Measurements from ENCODE around the gene CBX1. TPM values are rescaled to one million over a fixed set of nuclear protein-coding genes. Genes with fewer than 3 reads are reported as not detected.
"Not testable (repeated sequence)": the region's sequence is repeated elsewhere in the genome, so short reads cannot be mapped to it uniquely, and the experiment has no call there.

Gene CBX1
- total and polyA plus RNA-seq, 2 donors from 2014 or later = 37.8 to 40.2 TPM

- TF ChIP-seq, protein P1, sequence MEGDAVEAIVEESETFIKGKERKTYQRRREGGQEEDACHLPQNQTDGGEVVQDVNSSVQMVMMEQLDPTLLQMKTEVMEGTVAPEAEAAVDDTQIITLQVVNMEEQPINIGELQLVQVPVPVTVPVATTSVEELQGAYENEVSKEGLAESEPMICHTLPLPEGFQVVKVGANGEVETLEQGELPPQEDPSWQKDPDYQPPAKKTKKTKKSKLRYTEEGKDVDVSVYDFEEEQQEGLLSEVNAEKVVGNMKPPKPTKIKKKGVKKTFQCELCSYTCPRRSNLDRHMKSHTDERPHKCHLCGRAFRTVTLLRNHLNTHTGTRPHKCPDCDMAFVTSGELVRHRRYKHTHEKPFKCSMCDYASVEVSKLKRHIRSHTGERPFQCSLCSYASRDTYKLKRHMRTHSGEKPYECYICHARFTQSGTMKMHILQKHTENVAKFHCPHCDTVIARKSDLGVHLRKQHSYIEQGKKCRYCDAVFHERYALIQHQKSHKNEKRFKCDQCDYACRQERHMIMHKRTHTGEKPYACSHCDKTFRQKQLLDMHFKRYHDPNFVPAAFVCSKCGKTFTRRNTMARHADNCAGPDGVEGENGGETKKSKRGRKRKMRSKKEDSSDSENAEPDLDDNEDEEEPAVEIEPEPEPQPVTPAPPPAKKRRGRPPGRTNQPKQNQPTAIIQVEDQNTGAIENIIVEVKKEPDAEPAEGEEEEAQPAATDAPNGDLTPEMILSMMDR (IDR thresholded peaks at IDR 0.05; ENCODE audit: borderline replicate concordance, extremely low read depth, insufficient read depth) = no peak
- no peak for DNase-seq
- Histone ChIP-seq H3K4me3 (ENCODE audit: low read length in 3 of 3) (no peak overlapping the region), H3K9ac (ENCODE audit: low read length in 3 of 3) (no peak overlapping the region), H3K9me3 (ENCODE audit: control insufficient read depth in 2 of 3, insufficient read depth in 1 of 3, low read length in 3 of 3) (no peaks in the 10 kb centered on the region), H3K27ac (ENCODE audit: low read depth in 2 of 2, low read length in 2 of 2) (peak overlapping the region; percentile 76 to 83), H3K27me3 (ENCODE audit: control insufficient read depth, insufficient read depth, low read length) (no peaks in the 10 kb centered on the region), H3K4me1 (ENCODE audit: control insufficient read depth in 2 of 3, insufficient read depth in 2 of 3, low read depth in 1 of 3, low read length in 3 of 3) (peaks cover 0 to 7% (median 0%) of the 10 kb centered on the region in 3 donors), H3K36me3 (ENCODE audit: control insufficient read depth in 2 of 3, insufficient read depth in 3 of 3, low read length in 3 of 3) (no peaks in the 10 kb centered on the region)
- no peak for FAIRE-seq
- intact Hi-C loops (cut with DNase I) = no loop called here
Observed at GRCh38 chr17:48093341-48094045, 7.8 kb downstream of the CBX1 start.

- Histone ChIP-seq H3K9me3 (ENCODE audit: control insufficient read depth in 2 of 3, insufficient read depth in 1 of 3, low read length in 3 of 3) (no peaks in the 10 kb centered on the region), H3K4me1 (ENCODE audit: control insufficient read depth in 2 of 3, insufficient read depth in 2 of 3, low read depth in 1 of 3, low read length in 3 of 3) (peaks cover 7 to 9% (median 8%) of the 10 kb centered on the region in 3 donors), H3K27ac (ENCODE audit: low read depth in 2 of 2, low read length in 2 of 2) (no peak overlapping the region), H3K27me3 (ENCODE audit: control insufficient read depth, insufficient read depth, low read length) (no peaks in the 10 kb centered on the region), H3K36me3 (ENCODE audit: control insufficient read depth in 2 of 3, insufficient read depth in 3 of 3, low read length in 3 of 3) (no peaks in the 10 kb centered on the region), H3K4me3 (ENCODE audit: low read length in 3 of 3) (no peak overlapping the region), H3K9ac (ENCODE audit: low read length in 3 of 3) (peak overlapping the region in 1 of 3 donors; percentile 37)
- intact Hi-C loops (cut with DNase I) = no loop called here
- TF ChIP-seq, protein P1 (IDR thresholded peaks at IDR 0.05; ENCODE audit: borderline replicate concordance, extremely low read depth, insufficient read depth) = no peak
- FAIRE-seq (no peak), DNase-seq (no peak)
Observed at GRCh38 chr17:48084932-48085331, 16.3 kb downstream of the CBX1 start.

DNA sequence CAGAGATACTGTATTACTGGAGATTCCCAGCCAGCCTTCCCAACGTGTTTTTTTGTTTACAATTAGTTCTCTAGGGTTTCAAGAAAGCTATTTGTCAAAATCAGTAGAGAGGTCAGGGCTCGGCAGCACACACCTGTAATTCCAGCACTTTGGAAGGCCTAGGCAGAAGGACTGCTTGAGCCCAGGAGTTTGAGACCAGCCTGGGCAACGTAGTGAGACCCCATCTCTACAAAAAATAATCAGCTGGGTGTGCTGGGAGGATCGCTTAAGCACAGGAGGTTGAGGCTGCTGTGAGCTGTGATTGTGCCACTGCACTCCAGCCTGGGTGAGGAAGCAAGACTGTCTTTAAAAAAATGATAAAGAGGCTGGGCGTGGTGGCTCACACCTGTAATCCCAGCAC, 19.4 kb downstream of the CBX1 start:
- no peak overlapping the region for H3K27ac ChIP-seq (ENCODE audit: low read depth in 2 of 2, low read length in 2 of 2)

DNA sequence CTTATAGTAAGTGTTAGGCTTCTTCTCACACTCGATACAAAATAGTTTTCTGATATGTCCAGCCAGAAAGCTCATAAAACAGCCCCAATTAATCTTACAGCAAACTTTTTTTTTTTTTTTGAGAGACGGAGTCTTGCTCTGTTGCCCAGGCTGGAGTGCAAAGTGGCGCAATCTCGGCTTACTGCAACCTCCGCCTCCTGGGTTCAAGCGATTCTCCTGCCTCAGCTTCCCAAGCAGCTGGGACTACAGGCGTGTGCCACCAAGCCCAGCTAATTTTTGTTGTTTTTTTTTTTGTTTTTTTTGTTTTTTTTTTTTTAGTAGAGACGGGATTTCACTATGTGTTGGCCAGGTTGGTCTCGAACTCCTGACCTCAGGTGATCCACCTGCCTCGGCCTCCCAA, 24.1 kb downstream of the CBX1 start:
- intact Hi-C loops (cut with DNase I); H3K36me3 ChIP-seq (ENCODE audit: control insufficient read depth in 2 of 3, insufficient read depth in 3 of 3, low read length in 3 of 3); H3K9ac ChIP-seq (ENCODE audit: low read length in 3 of 3); H3K9me3 ChIP-seq (ENCODE audit: control insufficient read depth in 2 of 3, insufficient read depth in 1 of 3, low read length in 3 of 3); DNase-seq; H3K27ac ChIP-seq (ENCODE audit: low read depth in 2 of 2, low read length in 2 of 2); FAIRE-seq; H3K4me3 ChIP-seq (ENCODE audit: low read length in 3 of 3); H3K27me3 ChIP-seq (ENCODE audit: control insufficient read depth, insufficient read depth, low read length): not testable (repeated sequence)
- peaks cover 4 to 27% (median 8%) of the 10 kb centered on the region in 3 donors for H3K4me1 ChIP-seq (ENCODE audit: control insufficient read depth in 2 of 3, insufficient read depth in 2 of 3, low read depth in 1 of 3, low read length in 3 of 3)

More for the DNA sequence above, 19.4 kb downstream of the CBX1 start:
- FAIRE-seq = no peak
- Histone ChIP-seq H3K4me3 (ENCODE audit: low read length in 3 of 3) (no peak overlapping the region), H3K27me3 (ENCODE audit: control insufficient read depth, insufficient read depth, low read length) (no peaks in the 10 kb centered on the region), H3K9me3 (ENCODE audit: control insufficient read depth in 2 of 3, insufficient read depth in 1 of 3, low read length in 3 of 3) (no peaks in the 10 kb centered on the region), H3K4me1 (ENCODE audit: control insufficient read depth in 2 of 3, insufficient read depth in 2 of 3, low read depth in 1 of 3, low read length in 3 of 3) (peaks cover 7 to 16% (median 8%) of the 10 kb centered on the region in 3 donors), H3K9ac (ENCODE audit: low read length in 3 of 3) (no peak overlapping the region), H3K36me3 (ENCODE audit: control insufficient read depth in 2 of 3, insufficient read depth in 3 of 3, low read length in 3 of 3) (no peaks in the 10 kb centered on the region)
- TF ChIP-seq, protein P1 (IDR thresholded peaks at IDR 0.05; ENCODE audit: borderline replicate concordance, extremely low read depth, insufficient read depth) = no peak
- intact Hi-C loops (cut with DNase I) = no loop called here
- no peak for DNase-seq
